LNCAP (cell line): Measurements from ENCODE around the gene WNT1.
A peak's percentile ranks its signal among the peaks of the same experiment; 100 is the strongest.

Source experiments
- CTCF ChIP-seq: fragments of 450-650 bp; IDR thresholded peaks from 2 replicates; pipeline ENCODE4 v1.5.1; 2017; ENCODE audit warnings: mild to moderate bottlenecking

Gene WNT1

GRCh38 chr12:48970702-48971334 is 7.3 kb upstream of the WNT1 start:
- no peak for TF ChIP-seq CTCF

GRCh38 chr12:48972213-48972951 is 5.7 kb upstream of the WNT1 start:
- TF ChIP-seq CTCF, result no peak

- no peak for TF ChIP-seq CTCF
Measured at GRCh38 chr12:48972952-48973483, 5.1 kb upstream of the WNT1 start.

GRCh38 chr12:48973531-48973930 is 4.6 kb upstream of the WNT1 start:
- no peak for TF ChIP-seq CTCF

- peak; percentile 25; the same call in 1 of the 2 replicates for TF ChIP-seq CTCF
Measured at GRCh38 chr12:48973941-48974673, 4.0 kb upstream of the WNT1 start.

- peak; percentile 90 for TF ChIP-seq CTCF
Measured at GRCh38 chr12:48977290-48978281, 536 bp upstream of the WNT1 start.
